Keratinocyte (primary cell): Measurements from ENCODE around the gene KCTD21. TPM values are rescaled to one million over a fixed set of nuclear protein-coding genes. Genes with fewer than 3 reads are reported as not detected.

Experiments
- DNase-seq: peaks from one replicate; pipeline ENCODE4 v3.0.0-alpha.2; 2011; ENCODE audit warnings: low read depth, missing footprints, low spot score
- FAIRE-seq: peaks from 2 replicates; lab custom pipeline; 2011; peaks lifted over from hg19 to GRCh38; lab: Jason Lieb, UNC
- H2AFZ ChIP-seq: 2 replicates; pipeline ENCODE4 v1.6.0; 2012; ENCODE audit warnings: low read length, control low read depth, inconsistent platforms; ENCODE audit not compliant: control insufficient read depth
- H3K27ac ChIP-seq: 2 replicates; pipeline ENCODE4 v1.5.1; 2011; ENCODE audit warnings: low read length; ENCODE audit not compliant: control insufficient read depth, insufficient read depth
- H3K27me3 ChIP-seq: 3 replicates; pipeline ENCODE4 v1.6.0; 2011; ENCODE audit warnings: low read length; ENCODE audit not compliant: control insufficient read depth, insufficient read depth; ENCODE audit errors: extremely low read depth
- H3K36me3 ChIP-seq, 2 experiments: 2 replicates in 1 of 2; 3 replicates in 1 of 2; pipeline ENCODE4 v1.5.1; 2011; ENCODE audit warnings: low read length in 2 of 2, mild to moderate bottlenecking in 1 of 2; ENCODE audit not compliant: control insufficient read depth in 2 of 2, insufficient read depth in 2 of 2; ENCODE audit errors: extremely low read depth in 1 of 2
- H3K4me1 ChIP-seq: 3 replicates; pipeline ENCODE4 v1.5.1; 2011; ENCODE audit warnings: low read length; ENCODE audit not compliant: control insufficient read depth, insufficient read depth; ENCODE audit errors: extremely low read depth
- H3K4me2 ChIP-seq: 3 replicates; pipeline ENCODE4 v1.6.0; 2011; ENCODE audit warnings: low read depth, low read length; ENCODE audit not compliant: control insufficient read depth, insufficient read depth; ENCODE audit errors: extremely low read depth
- H3K4me3 ChIP-seq, 3 experiments: fragments of 200-600 bp in 1 of 3; sonication (generic) in 1 of 3; 2 replicates in 2 of 3; 3 replicates in 1 of 3; pipeline ENCODE4 v1.5.1; 2011 to 2016; ENCODE audit warnings: low read length in 3 of 3, mild to moderate bottlenecking in 3 of 3, control low read depth in 2 of 3, inconsistent platforms in 1 of 3, low read depth in 1 of 3, mixed read lengths in 1 of 3, mixed run types in 1 of 3, moderate library complexity in 1 of 3; ENCODE audit not compliant: control insufficient read depth in 2 of 3, insufficient read depth in 2 of 3; ENCODE audit errors: extremely low read depth in 1 of 3
- H3K79me2 ChIP-seq: 2 replicates; pipeline ENCODE4 v1.6.0; 2012; ENCODE audit warnings: low read length; ENCODE audit not compliant: control insufficient read depth, insufficient read depth
- H3K9ac ChIP-seq: 3 replicates; pipeline ENCODE4 v1.6.0; 2011; ENCODE audit warnings: low read length; ENCODE audit not compliant: control insufficient read depth, insufficient read depth; ENCODE audit errors: extremely low read depth
- H3K9me1 ChIP-seq: 3 replicates; pipeline ENCODE4 v1.6.0; 2011; ENCODE audit warnings: low read length; ENCODE audit not compliant: control insufficient read depth, insufficient read depth; ENCODE audit errors: extremely low read depth
- H3K9me3 ChIP-seq: 2 replicates; pipeline ENCODE4 v1.5.1; 2012; ENCODE audit warnings: low read depth, low read length; ENCODE audit not compliant: control insufficient read depth
- H4K20me1 ChIP-seq: 3 replicates; pipeline ENCODE4 v1.6.0; 2011; ENCODE audit warnings: low read length; ENCODE audit not compliant: control insufficient read depth, insufficient read depth; ENCODE audit errors: extremely low read depth
- EZH2 ChIP-seq: IDR thresholded peaks from one replicate; pipeline ENCODE4 v1.6.1; 2012; ENCODE audit warnings: inconsistent platforms, mild to moderate bottlenecking, low read length, moderate library complexity
- dilution Hi-C: fragments of 300-500 bp; cut with MboI; formaldehyde crosslinking; loops from one replicate; pipeline ENCODE4 v1.7.0; 2020; ENCODE audit warnings: low sequenced_read_pairs; ENCODE audit not compliant: extremely low pct_ligation_motif_present
- polyA plus RNA-seq, 5 experiments: library from polyadenylated mRNA; depleted of rRNA in 3 of 5; stranded (reverse) in 3 of 5; stranded (forward) in 1 of 5; unstranded in 1 of 5; fragments of >200 nt; gene quantifications; 1 replicate in 1 of 5; 2 replicates in 3 of 5; 3 replicates in 1 of 5; pipeline versions ENCODE4 v1.2.1 to v1.2.3, GENCODE V29; 2011 to 2012; ENCODE audit warnings: missing spikeins in 2 of 5, low read depth in 1 of 5, low replicate concordance in 1 of 5
- TF ChIP-seq, protein P1 (sequence below), 3 experiments: IDR thresholded peaks in 1 of 3; conservative IDR thresholded peaks in 1 of 3; optimal IDR thresholded peaks in 1 of 3; 2 replicates in 2 of 3; 3 replicates in 1 of 3; pipeline versions ENCODE3 to v1.5.1; 2011; ENCODE audit warnings: low read length in 3 of 3, mild to moderate bottlenecking in 3 of 3, moderate library complexity in 2 of 3, control low read depth in 1 of 3, inconsistent platforms in 1 of 3; ENCODE audit not compliant: insufficient read depth in 2 of 3; ENCODE audit errors: extremely low read depth in 1 of 3

The KCTD21 gene
- polyA plus RNA-seq, 1 donor (not counting 4 experiments of a cell fraction or from before 2014, with no cell fraction given): 10.4 TPM

DNA sequence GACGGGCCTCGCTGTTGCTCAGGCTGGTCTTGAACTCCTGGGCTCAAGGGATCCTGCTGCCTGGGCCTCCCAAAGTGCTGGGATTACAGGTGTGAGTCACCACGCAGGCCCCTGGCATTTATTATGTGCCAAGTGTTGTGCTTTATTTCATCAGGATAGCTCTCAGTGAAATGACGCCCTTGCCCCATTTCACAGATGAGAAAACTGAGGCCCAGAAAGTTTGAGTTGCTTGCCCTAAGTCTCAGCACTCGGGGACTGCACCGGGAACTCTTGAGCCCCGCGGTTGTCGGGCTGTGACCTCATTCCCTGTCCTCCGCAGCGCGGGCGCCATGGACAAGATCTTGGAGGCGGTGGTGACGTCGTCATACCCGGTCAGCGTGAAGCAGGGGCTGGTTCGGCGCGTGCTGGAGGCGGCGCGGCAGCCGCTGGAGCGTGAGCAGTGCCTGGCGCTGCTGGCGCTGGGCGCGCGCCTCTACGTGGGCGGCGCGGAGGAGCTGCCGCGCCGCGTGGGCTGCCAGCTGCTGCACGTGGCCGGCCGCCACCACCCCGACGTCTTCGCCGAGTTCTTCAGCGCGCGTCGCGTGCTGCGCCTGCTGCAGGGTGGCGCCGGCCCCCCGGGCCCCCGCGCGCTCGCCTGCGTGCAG lies 7.6 kb upstream of the KCTD21 start:
- no peak overlapping the region for H3K4me3 ChIP-seq
- peaks cover 3% of the 10 kb centered on the region for H3K4me1 ChIP-seq
- no peaks in the 10 kb centered on the region for H3K9me1 ChIP-seq
- DNase-seq (no peak), FAIRE-seq (no peak)
- no peak for TF ChIP-seq EZH2
- TF ChIP-seq, protein P1, sequence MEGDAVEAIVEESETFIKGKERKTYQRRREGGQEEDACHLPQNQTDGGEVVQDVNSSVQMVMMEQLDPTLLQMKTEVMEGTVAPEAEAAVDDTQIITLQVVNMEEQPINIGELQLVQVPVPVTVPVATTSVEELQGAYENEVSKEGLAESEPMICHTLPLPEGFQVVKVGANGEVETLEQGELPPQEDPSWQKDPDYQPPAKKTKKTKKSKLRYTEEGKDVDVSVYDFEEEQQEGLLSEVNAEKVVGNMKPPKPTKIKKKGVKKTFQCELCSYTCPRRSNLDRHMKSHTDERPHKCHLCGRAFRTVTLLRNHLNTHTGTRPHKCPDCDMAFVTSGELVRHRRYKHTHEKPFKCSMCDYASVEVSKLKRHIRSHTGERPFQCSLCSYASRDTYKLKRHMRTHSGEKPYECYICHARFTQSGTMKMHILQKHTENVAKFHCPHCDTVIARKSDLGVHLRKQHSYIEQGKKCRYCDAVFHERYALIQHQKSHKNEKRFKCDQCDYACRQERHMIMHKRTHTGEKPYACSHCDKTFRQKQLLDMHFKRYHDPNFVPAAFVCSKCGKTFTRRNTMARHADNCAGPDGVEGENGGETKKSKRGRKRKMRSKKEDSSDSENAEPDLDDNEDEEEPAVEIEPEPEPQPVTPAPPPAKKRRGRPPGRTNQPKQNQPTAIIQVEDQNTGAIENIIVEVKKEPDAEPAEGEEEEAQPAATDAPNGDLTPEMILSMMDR (optimal IDR thresholded peaks at IDR 0.05 in 1 of 3, IDR thresholded peaks at IDR 0.05 in 1 of 3, conservative IDR thresholded peaks at IDR 0.05 in 1 of 3; ENCODE audit: extremely low read depth in 1 of 3, insufficient read depth in 2 of 3, low read length in 3 of 3): no peak
- H3K27ac ChIP-seq: no peak overlapping the region
- peaks cover 0 to 31% of the 10 kb centered on the region in 2 experiments for H3K36me3 ChIP-seq
- dilution Hi-C loops: no loop called here
- no peaks in the 10 kb centered on the region for H3K9me3 ChIP-seq
- peaks cover 11% of the 10 kb centered on the region for H3K79me2 ChIP-seq
- H3K4me2 ChIP-seq: no peak overlapping the region
- H4K20me1 ChIP-seq: peaks cover 3% of the 10 kb centered on the region
- no peaks in the 10 kb centered on the region for H3K27me3 ChIP-seq
- H2AFZ ChIP-seq: no peak overlapping the region
- H3K9ac ChIP-seq: no peak overlapping the region

DNA sequence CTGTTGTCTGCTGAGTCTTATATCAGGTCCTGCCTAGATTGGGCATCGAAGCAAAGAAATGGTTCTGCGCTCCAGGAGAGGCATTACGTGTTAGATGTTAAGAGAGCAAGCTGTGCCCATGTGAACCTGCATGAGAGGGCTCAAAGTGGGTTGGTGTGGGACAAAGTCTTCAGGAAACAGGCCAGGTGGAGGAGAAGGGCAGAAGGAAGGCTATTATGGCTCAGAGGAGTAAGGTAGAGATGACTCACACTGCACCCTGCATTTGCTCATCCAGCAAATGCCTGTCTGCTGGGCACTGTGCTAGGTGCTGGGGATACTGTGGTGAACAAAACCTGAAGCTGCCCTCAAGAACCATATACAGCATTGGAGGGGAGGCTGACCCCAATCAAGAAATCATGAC lies 6.1 kb upstream of the KCTD21 start:
- Histone ChIP-seq H3K9me3 (no peaks in the 10 kb centered on the region), H3K4me3 (no peak overlapping the region), H3K4me2 (no peak overlapping the region), H3K27me3 (no peaks in the 10 kb centered on the region), H3K27ac (no peak overlapping the region), H3K79me2 (peaks cover 22% of the 10 kb centered on the region), H3K4me1 (peaks cover 11% of the 10 kb centered on the region), H3K9me1 (no peaks in the 10 kb centered on the region), H2AFZ (no peak overlapping the region), H4K20me1 (peaks cover 3% of the 10 kb centered on the region), H3K36me3 (peaks cover 0 to 20% of the 10 kb centered on the region in 2 experiments), H3K9ac (no peak overlapping the region)
- DNase-seq: no peak
- TF ChIP-seq EZH2: no peak
- TF ChIP-seq, protein P1 (optimal IDR thresholded peaks at IDR 0.05 in 1 of 3, IDR thresholded peaks at IDR 0.05 in 1 of 3, conservative IDR thresholded peaks at IDR 0.05 in 1 of 3; ENCODE audit: extremely low read depth in 1 of 3, insufficient read depth in 2 of 3, low read length in 3 of 3): no peak
- dilution Hi-C loops: no loop called here
- peak; percentile 78 for FAIRE-seq
